ENCODE data around the gene UCK1. TPM values are rescaled to one million over a fixed set of nuclear protein-coding genes. Genes with fewer than 3 reads are reported as not detected.

Gene UCK1
- total RNA-seq, 2 donors from 2014 or later: 47.6 to 48.2 TPM

DNA sequence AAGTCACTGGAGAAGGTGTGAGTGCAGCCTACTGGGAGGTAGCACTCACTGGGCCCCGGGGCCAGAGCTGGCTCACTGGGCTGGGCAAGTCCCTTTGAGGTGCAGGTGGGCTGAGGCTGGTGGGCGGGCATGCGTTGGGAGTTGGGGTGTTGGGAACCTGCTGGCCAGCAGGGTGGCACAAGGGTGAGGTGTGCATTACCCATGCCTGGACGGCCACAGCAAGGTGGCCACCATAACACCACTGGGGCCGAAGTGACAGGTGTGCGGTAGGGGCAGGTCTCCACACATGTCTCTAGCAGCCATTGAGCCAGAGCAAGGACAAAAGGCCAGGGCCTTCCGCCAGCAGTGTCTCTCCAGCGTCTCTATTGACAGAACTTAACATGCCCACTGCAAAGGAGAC lies 36.8 kb upstream of the UCK1 start:
- Histone ChIP-seq H3K36me3 (no peaks in the 10 kb centered on the region), H3K9me3 (no peaks in the 10 kb centered on the region), H3K4me1 (replicated peaks) (no peaks in the 10 kb centered on the region), H3K4me3 (no peak overlapping the region), H3K27ac (no peak overlapping the region), H3K27me3 (replicated peaks; ENCODE audit: insufficient read depth) (no peaks in the 10 kb centered on the region)
- DNase-seq (ENCODE audit: low spot score): no peak
- TF ChIP-seq, protein P1, sequence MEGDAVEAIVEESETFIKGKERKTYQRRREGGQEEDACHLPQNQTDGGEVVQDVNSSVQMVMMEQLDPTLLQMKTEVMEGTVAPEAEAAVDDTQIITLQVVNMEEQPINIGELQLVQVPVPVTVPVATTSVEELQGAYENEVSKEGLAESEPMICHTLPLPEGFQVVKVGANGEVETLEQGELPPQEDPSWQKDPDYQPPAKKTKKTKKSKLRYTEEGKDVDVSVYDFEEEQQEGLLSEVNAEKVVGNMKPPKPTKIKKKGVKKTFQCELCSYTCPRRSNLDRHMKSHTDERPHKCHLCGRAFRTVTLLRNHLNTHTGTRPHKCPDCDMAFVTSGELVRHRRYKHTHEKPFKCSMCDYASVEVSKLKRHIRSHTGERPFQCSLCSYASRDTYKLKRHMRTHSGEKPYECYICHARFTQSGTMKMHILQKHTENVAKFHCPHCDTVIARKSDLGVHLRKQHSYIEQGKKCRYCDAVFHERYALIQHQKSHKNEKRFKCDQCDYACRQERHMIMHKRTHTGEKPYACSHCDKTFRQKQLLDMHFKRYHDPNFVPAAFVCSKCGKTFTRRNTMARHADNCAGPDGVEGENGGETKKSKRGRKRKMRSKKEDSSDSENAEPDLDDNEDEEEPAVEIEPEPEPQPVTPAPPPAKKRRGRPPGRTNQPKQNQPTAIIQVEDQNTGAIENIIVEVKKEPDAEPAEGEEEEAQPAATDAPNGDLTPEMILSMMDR (IDR thresholded peaks at IDR 0.05): no peak
- no peak for TF ChIP-seq POLR2AphosphoS5 (IDR thresholded peaks at IDR 0.05)
- intact Hi-C loops (cut with DNase I): no loop called here
- 88% methylated on average over 8 of the region's 8 CpGs for WGBS

DNA sequence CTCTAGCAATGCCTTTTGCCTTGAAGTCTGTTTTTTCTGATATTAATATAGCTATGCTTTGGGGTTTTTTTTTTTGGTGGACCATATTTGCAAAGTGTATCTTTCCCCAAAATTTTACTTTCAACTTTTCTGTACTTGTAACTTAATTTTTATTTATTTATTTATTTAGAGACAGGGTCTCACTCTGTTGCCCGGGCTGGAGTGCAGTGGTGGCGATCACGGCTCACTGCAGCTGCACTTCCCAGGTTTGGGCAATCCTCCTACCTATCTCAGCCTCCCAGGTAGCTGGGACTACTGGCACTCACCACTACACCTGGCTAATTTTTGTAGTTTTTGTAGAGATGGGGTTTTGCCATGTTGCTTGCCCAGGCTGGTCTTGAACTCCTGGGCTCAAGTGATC lies 35.1 kb upstream of the UCK1 start:
- no peak for DNase-seq (ENCODE audit: low spot score)
- intact Hi-C loops (cut with DNase I): no loop called here
- 92% methylated on average over 3 of the region's 3 CpGs for WGBS
- Histone ChIP-seq H3K27ac (no peak overlapping the region), H3K36me3 (no peaks in the 10 kb centered on the region), H3K4me3 (no peak overlapping the region), H3K9me3 (no peaks in the 10 kb centered on the region), H3K4me1 (replicated peaks) (no peaks in the 10 kb centered on the region), H3K27me3 (replicated peaks; ENCODE audit: insufficient read depth) (no peaks in the 10 kb centered on the region)
- no peak for TF ChIP-seq POLR2AphosphoS5 (IDR thresholded peaks at IDR 0.05)

DNA sequence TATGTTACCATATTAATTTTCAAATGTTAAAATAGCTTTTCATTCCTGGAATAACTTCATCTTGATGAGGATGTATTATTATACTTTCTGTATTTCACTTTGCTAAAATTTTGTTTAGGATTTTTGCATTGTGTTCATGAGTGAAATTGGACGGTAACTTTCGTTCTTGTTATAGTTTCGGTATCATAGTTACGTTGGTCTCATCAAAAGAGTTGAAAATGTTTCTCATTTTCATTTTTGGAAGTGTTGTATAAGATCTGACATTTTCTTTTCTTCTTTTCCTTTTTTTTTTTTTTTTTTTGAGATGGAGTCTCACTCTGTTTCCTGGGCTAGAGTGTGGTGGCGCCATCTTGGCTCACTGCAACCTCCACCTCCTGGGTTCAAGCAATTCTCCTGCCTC lies 34.3 kb upstream of the UCK1 start:
- Histone ChIP-seq H3K27me3 (replicated peaks; ENCODE audit: insufficient read depth) (no peaks in the 10 kb centered on the region), H3K4me3 (no peak overlapping the region), H3K27ac (no peak overlapping the region), H3K9me3 (no peaks in the 10 kb centered on the region), H3K36me3 (no peaks in the 10 kb centered on the region), H3K4me1 (replicated peaks) (no peaks in the 10 kb centered on the region)
- TF ChIP-seq POLR2A (IDR thresholded peaks at IDR 0.05): no peak
- no peak for TF ChIP-seq POLR2AphosphoS5 (IDR thresholded peaks at IDR 0.05)
- TF ChIP-seq, protein P1 (IDR thresholded peaks at IDR 0.05): no peak
- 96% methylated on average over 5 of the region's 5 CpGs for WGBS
- intact Hi-C loops (cut with DNase I): no loop called here
- DNase-seq (ENCODE audit: low spot score): no peak

DNA sequence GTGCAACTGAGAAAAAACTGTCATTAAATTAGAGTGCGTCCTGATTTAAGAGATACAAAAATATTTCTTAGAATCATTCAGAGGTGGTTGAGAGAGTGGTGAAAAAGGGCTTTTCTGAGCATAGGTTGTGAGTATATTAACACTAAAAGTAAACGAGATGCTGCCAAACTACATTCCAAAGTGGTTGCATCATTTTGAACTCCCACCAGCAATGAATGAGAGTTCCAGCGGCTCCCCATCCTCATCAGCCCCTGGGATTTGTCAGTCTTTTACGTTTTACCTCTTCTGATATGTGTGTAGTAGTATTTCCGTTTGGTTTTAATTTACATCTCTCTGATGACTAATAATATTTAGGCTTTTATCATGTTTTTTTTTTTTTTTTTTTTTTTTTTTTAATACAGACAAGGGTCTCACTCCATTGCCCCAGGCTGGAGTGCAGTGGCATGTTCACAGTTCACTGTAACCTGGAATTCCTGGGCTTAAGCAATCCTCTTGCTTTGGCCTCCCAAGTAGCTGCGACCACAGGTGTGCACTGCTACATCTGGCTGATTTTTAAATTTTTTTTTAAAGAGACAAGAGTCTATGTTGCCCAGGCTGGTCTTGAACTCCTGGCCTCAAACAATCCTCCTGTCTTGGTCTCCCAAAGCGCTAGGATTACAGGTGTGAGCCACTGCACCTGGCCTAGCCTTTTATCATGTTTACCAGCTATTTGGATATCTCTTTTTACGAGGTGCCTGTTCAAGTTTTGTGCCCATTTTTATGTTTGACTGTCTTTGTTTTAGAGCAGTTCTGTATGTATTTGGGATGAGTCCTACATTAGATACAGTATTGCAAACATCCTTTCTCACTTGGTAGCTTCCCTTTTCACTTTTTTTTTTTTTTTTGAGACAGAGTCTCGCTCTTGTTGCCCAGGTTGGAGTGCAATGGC lies 31.2 kb upstream of the UCK1 start:
- no peak for DNase-seq (ENCODE audit: low spot score)
- no peaks in the 10 kb centered on the region for H3K36me3 ChIP-seq
- H3K27ac ChIP-seq: no peak overlapping the region
- TF ChIP-seq POLR2AphosphoS5 (IDR thresholded peaks at IDR 0.05) (no peak), POLR2A (IDR thresholded peaks at IDR 0.05) (no peak)
- TF ChIP-seq, protein P1 (IDR thresholded peaks at IDR 0.05): no peak
- no peaks in the 10 kb centered on the region for H3K9me3 ChIP-seq
- no peak overlapping the region for H3K4me3 ChIP-seq
- no peaks in the 10 kb centered on the region for H3K27me3 ChIP-seq (replicated peaks; ENCODE audit: insufficient read depth)
- intact Hi-C loops (cut with DNase I): no loop called here
- 51% methylated on average over 9 of the region's 9 CpGs for WGBS
- H3K4me1 ChIP-seq (replicated peaks): no peaks in the 10 kb centered on the region

DNA sequence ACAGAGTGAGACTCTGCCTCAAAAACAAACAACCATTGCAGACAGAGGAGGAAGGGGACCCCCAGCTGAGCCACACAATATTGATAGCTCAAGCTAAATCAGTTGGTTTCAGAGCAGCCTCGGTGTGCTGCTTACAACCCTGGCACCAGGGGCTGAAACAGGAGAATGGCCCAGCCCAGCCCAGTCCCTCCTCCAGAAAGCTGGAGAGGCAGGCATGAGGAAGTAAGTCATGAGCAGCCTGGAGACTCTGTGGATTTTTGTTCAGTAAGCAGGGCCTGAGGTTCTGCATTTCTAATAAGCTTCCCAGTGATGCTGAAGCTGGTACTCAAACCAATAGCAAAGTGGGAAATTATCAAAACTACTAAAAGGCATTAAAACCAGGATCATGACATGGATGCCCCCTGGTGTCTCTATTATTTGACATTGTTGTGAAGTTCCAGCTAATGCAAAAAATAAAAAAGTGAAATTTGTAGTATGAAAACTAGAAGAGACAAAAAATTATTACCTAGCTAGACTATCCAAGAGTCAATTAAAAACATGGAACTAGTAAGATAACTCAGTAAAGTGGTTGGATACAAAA lies 28.4 kb upstream of the UCK1 start:
- Histone ChIP-seq H3K27me3 (replicated peaks; ENCODE audit: insufficient read depth) (no peaks in the 10 kb centered on the region), H3K4me3 (no peak overlapping the region), H3K9me3 (no peaks in the 10 kb centered on the region), H3K4me1 (replicated peaks) (no peaks in the 10 kb centered on the region), H3K36me3 (no peaks in the 10 kb centered on the region), H3K27ac (no peak overlapping the region)
- 69% methylated on average over 1 of the region's 1 CpG for WGBS
- TF ChIP-seq, protein P1 (IDR thresholded peaks at IDR 0.05): no peak
- TF ChIP-seq POLR2A (IDR thresholded peaks at IDR 0.05): no peak
- TF ChIP-seq POLR2AphosphoS5 (IDR thresholded peaks at IDR 0.05): no peak
- DNase-seq (ENCODE audit: low spot score): no peak
- intact Hi-C loops (cut with DNase I): no loop called here
